BLaER1 (cell line): ENCODE measurements around the gene SQSTM1.

Experiments
- H3K27ac ChIP-seq: shearing (Covaris generic); formaldehyde crosslinking; 2 replicates; pipeline ENCODE4 v1.8.1; 2022
- H3K27me3 ChIP-seq: shearing (Covaris generic); formaldehyde crosslinking; 2 replicates; pipeline ENCODE4 v1.8.1; 2022
- H3K36me3 ChIP-seq: shearing (Covaris generic); formaldehyde crosslinking; 2 replicates; pipeline ENCODE4 v1.8.1; 2022
- H3K4me1 ChIP-seq: shearing (Covaris generic); formaldehyde crosslinking; 2 replicates; pipeline ENCODE4 v1.8.1; 2022
- H3K4me2 ChIP-seq: shearing (Covaris generic); formaldehyde crosslinking; 2 replicates; pipeline ENCODE4 v1.8.1; 2022
- H3K4me3 ChIP-seq: shearing (Covaris generic); formaldehyde crosslinking; 2 replicates; pipeline ENCODE4 v1.8.1; 2022
- H3K9ac ChIP-seq: shearing (Covaris generic); formaldehyde crosslinking; 2 replicates; pipeline ENCODE4 v1.8.1; 2022
- H3K9me3 ChIP-seq: shearing (Covaris generic); formaldehyde crosslinking; 2 replicates; pipeline ENCODE4 v1.8.1; 2022
- H4K20me1 ChIP-seq: shearing (Covaris generic); formaldehyde crosslinking; 2 replicates; pipeline ENCODE4 v1.8.1; 2022
- Cebpa-rat ChIP-seq: shearing (Covaris generic); IDR thresholded peaks from 2 replicates; pipeline ENCODE4 v1.8.1; 2022

SQSTM1 gene

GRCh38 chr5:179794171-179794570, 26.5 kb upstream of the SQSTM1 start:
- peak overlapping the region; percentile 74 for H3K27ac ChIP-seq
- H3K4me1 ChIP-seq, result peaks cover 63% of the 10 kb centered on the region
- no peaks in the 10 kb centered on the region for H3K27me3 ChIP-seq
- H4K20me1 ChIP-seq, result peaks cover 35% of the 10 kb centered on the region
- peaks cover 22% of the 10 kb centered on the region for H3K36me3 ChIP-seq
- peak overlapping the region; percentile 79 for H3K9ac ChIP-seq
- H3K9me3 ChIP-seq, result 0 out of 2 replicates have a peak, but pooled peaks cover 4% of the 10 kb centered on the region
- no peak for TF ChIP-seq Cebpa-rat
- H3K4me3 ChIP-seq, result peak overlapping the region; percentile 69
- peak overlapping the region; percentile 99 for H3K4me2 ChIP-seq

- no peak for TF ChIP-seq Cebpa-rat
Measured at GRCh38 chr5:179794575-179794974, 26.1 kb upstream of the SQSTM1 start.

GRCh38 chr5:179795049-179795862, 25.4 kb upstream of the SQSTM1 start:
- H3K4me3 ChIP-seq, result peak overlapping the region; percentile 69
- H3K36me3 ChIP-seq, result peaks cover 33% of the 10 kb centered on the region
- peaks cover 63% of the 10 kb centered on the region for H3K4me1 ChIP-seq
- H4K20me1 ChIP-seq, result peaks cover 35% of the 10 kb centered on the region
- H3K9me3 ChIP-seq, result no peaks in the 10 kb centered on the region
- H3K4me2 ChIP-seq, result peak overlapping the region; percentile 99
- H3K9ac ChIP-seq, result peak overlapping the region; percentile 79
- no peaks in the 10 kb centered on the region for H3K27me3 ChIP-seq
- TF ChIP-seq Cebpa-rat, result no peak
- peak overlapping the region; percentile 81 for H3K27ac ChIP-seq

More at GRCh38 chr5:179794575-179794974, 26.1 kb upstream of the SQSTM1 start:
- Histone ChIP-seq H3K4me2 (peak overlapping the region; percentile 99), H3K36me3 (peaks cover 26% of the 10 kb centered on the region), H3K27me3 (no peaks in the 10 kb centered on the region), H3K4me3 (peak overlapping the region; percentile 69), H3K9me3 (no peaks in the 10 kb centered on the region), H3K9ac (peak overlapping the region; percentile 79), H3K4me1 (peaks cover 63% of the 10 kb centered on the region), H3K27ac (peak overlapping the region; percentile 74), H4K20me1 (peaks cover 35% of the 10 kb centered on the region)

- peaks cover 39% of the 10 kb centered on the region for H4K20me1 ChIP-seq
- peaks cover 61% of the 10 kb centered on the region for H3K4me1 ChIP-seq
- H3K4me2 ChIP-seq, result peak overlapping the region; percentile 99
- TF ChIP-seq Cebpa-rat, result no peak
- H3K27ac ChIP-seq, result peak overlapping the region; percentile 81
- H3K36me3 ChIP-seq, result peaks cover 42% of the 10 kb centered on the region
- H3K9ac ChIP-seq, result peak overlapping the region; percentile 79
- H3K4me3 ChIP-seq, result peak overlapping the region; percentile 69
- no peaks in the 10 kb centered on the region for H3K27me3 ChIP-seq
- no peaks in the 10 kb centered on the region for H3K9me3 ChIP-seq
Measured at GRCh38 chr5:179795863-179796833, 24.6 kb upstream of the SQSTM1 start.

- peak overlapping the region; percentile 69 for H3K4me3 ChIP-seq
- no peaks in the 10 kb centered on the region for H3K27me3 ChIP-seq
- peak overlapping the region; percentile 79 for H3K9ac ChIP-seq
- H3K4me2 ChIP-seq, result peak overlapping the region; percentile 99
- peaks cover 45% of the 10 kb centered on the region for H3K36me3 ChIP-seq
- H3K4me1 ChIP-seq, result peaks cover 60% of the 10 kb centered on the region
- H3K27ac ChIP-seq, result peak overlapping the region; percentile 81
- peaks cover 38% of the 10 kb centered on the region for H4K20me1 ChIP-seq
- H3K9me3 ChIP-seq, result no peaks in the 10 kb centered on the region
- no peak for TF ChIP-seq Cebpa-rat
Measured at GRCh38 chr5:179796877-179797608, 23.7 kb upstream of the SQSTM1 start.

- Histone ChIP-seq H3K27me3 (no peaks in the 10 kb centered on the region), H3K4me1 (peaks cover 60% of the 10 kb centered on the region), H3K9ac (no peak overlapping the region), H3K36me3 (peaks cover 49% of the 10 kb centered on the region), H4K20me1 (peaks cover 38% of the 10 kb centered on the region), H3K27ac (no peak overlapping the region), H3K9me3 (no peaks in the 10 kb centered on the region), H3K4me2 (no peak overlapping the region), H3K4me3 (no peak overlapping the region)
- TF ChIP-seq Cebpa-rat, result no peak
Measured at GRCh38 chr5:179797741-179798140, 23.0 kb upstream of the SQSTM1 start.

- Histone ChIP-seq H3K9ac (no peak overlapping the region), H3K27me3 (no peaks in the 10 kb centered on the region), H4K20me1 (peaks cover 43% of the 10 kb centered on the region), H3K36me3 (peaks cover 49% of the 10 kb centered on the region), H3K4me3 (no peak overlapping the region), H3K4me1 (peaks cover 60% of the 10 kb centered on the region), H3K9me3 (no peaks in the 10 kb centered on the region), H3K27ac (no peak overlapping the region), H3K4me2 (no peak overlapping the region)
- no peak for TF ChIP-seq Cebpa-rat
Measured at GRCh38 chr5:179798144-179798770, 22.4 kb upstream of the SQSTM1 start.

- Histone ChIP-seq H3K27ac (no peak overlapping the region), H3K4me1 (peaks cover 60% of the 10 kb centered on the region), H3K9ac (no peak overlapping the region), H3K4me3 (no peak overlapping the region), H3K27me3 (no peaks in the 10 kb centered on the region), H3K36me3 (peaks cover 49% of the 10 kb centered on the region), H3K4me2 (no peak overlapping the region), H3K9me3 (no peaks in the 10 kb centered on the region), H4K20me1 (peaks cover 49% of the 10 kb centered on the region)
- no peak for TF ChIP-seq Cebpa-rat
Measured at GRCh38 chr5:179798771-179799643, 21.7 kb upstream of the SQSTM1 start.
